Upper lobe of left lung (tissue), 4 donors: Measurements from ENCODE around the gene BFSP2.

Experiments
- EP300 ChIP-seq, 4 donors: sonication (generic); formaldehyde crosslinking; IDR thresholded peaks; one replicate each; pipeline ENCODE4 v1.5.1; 2017; ENCODE audit warnings: antibody characterized with exemption in 4 of 4, control low read depth in 2 of 4
- POLR2A ChIP-seq, 4 donors: fragments of 450-650 bp; IDR thresholded peaks; one replicate each; pipeline ENCODE4 v1.5.1; 2016 to 2017; ENCODE audit warnings: antibody characterized with exemption in 4 of 4, mild to moderate bottlenecking in 2 of 4
- POLR2AphosphoS5 ChIP-seq, 2 donors: sonication (generic); formaldehyde crosslinking; IDR thresholded peaks; one replicate each; pipeline ENCODE4 v1.5.1; 2017; ENCODE audit warnings: antibody characterized with exemption in 2 of 2
- TF ChIP-seq, protein P1 (sequence below), 6 experiments: fragments of 450-650 bp in 4 of 6; fragments of 200-600 bp in 2 of 6; sonication (generic) in 2 of 6; IDR thresholded peaks; one replicate each; pipeline ENCODE4 v1.5.1; 2016 to 2019; ENCODE audit warnings: antibody characterized with exemption in 6 of 6

DNA sequence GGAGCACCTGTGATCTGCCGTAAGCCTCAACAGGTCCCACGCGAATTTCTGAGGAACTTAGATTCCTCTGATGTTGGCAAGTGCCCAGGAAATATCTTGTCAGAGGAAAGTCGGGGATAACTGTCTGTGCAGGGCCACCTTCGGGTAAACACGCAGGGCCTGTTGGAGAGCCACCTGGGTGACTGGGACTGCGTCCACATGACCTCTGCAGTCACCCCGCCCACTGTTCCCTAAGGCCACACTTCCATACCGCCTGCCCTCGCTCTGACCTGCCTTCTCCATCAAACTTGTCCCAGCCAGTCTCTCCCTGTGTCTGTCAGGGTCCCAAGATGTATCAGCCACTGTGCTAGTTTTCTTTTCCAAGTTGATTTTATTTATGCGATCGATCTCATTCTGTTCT is 28.7 kb downstream of the BFSP2 start:
- TF ChIP-seq, protein P1, sequence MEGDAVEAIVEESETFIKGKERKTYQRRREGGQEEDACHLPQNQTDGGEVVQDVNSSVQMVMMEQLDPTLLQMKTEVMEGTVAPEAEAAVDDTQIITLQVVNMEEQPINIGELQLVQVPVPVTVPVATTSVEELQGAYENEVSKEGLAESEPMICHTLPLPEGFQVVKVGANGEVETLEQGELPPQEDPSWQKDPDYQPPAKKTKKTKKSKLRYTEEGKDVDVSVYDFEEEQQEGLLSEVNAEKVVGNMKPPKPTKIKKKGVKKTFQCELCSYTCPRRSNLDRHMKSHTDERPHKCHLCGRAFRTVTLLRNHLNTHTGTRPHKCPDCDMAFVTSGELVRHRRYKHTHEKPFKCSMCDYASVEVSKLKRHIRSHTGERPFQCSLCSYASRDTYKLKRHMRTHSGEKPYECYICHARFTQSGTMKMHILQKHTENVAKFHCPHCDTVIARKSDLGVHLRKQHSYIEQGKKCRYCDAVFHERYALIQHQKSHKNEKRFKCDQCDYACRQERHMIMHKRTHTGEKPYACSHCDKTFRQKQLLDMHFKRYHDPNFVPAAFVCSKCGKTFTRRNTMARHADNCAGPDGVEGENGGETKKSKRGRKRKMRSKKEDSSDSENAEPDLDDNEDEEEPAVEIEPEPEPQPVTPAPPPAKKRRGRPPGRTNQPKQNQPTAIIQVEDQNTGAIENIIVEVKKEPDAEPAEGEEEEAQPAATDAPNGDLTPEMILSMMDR (IDR thresholded peaks at IDR 0.05) = no peak
- TF ChIP-seq POLR2A (IDR thresholded peaks at IDR 0.05) = no peak
- no peak for TF ChIP-seq EP300 (IDR thresholded peaks at IDR 0.05)
- no peak for TF ChIP-seq POLR2AphosphoS5 (IDR thresholded peaks at IDR 0.05)
